ENCODE results near the gene SIGLEC1. TPM values are rescaled to one million over a fixed set of nuclear protein-coding genes. Genes with fewer than 3 reads are reported as not detected.

SIGLEC1 gene
- total and polyA plus RNA-seq, 2 experiments from 2014 or later: not detected

DNA sequence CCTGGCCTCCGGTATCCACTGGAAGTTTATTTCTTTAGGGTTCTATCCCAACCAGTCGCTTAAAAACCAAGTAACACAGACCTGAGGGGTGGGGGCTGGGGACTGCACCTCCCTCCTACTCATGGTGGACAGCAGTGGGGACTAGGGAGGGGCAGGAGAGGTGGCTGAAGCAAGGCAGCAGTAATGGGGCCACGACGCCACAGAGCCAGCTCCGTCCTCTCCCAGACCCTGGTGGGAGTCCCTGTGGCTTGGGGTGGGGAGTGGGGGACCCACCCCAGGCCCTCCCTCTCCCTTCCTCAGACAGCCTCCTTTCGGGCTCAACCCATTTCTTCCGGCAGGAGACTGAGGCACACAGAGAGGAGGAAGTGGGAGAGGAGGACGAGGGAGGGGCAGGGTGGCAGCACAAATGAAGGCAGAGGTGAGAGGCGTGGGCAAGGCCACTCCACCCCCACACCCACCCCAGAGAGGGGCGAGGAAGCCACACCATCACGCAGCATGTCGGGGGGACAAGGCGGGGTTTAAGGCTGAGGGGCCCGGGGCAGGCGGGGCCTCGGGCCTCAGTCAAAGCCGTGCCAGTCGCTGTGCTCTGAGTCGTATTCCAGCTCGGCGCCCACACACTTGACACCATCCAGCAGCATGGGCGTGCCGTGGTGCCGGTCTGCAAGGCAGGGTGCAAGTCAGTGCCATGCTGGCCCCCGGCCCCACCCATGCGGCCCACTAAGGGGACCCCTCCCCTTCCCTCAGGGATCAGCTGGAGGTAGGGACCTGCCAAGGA is 41.3 kb upstream of the SIGLEC1 start:
- Mint-ChIP-seq H3K9me3 (peaks cover 4% of the 10 kb centered on the region; the same call in 1 of the 3 replicates), H3K4me1 (peaks cover 15% of the 10 kb centered on the region), H3K4me3 (no peak overlapping the region), H3K27me3 (ENCODE audit: insufficient read depth, low read depth, poor library complexity) (peaks cover 31% of the 10 kb centered on the region), H3K27ac (no peak overlapping the region), H3K36me3 (ENCODE audit: low read depth) (peaks cover 15% of the 10 kb centered on the region)
- Histone ChIP-seq H3F3A (replicated peaks; ENCODE audit: low read depth) (peaks cover 14% of the 10 kb centered on the region), H3K4me2 (no peak overlapping the region), H3K79me2 (replicated peaks; ENCODE audit: insufficient read depth) (no peaks in the 10 kb centered on the region), H3K4me1 (ENCODE audit: insufficient read depth) (peaks cover 12% of the 10 kb centered on the region; the same call in 1 of the 2 replicates), H3K36me3 (ENCODE audit: insufficient read depth) (peaks cover 7% of the 10 kb centered on the region; the same call in 1 of the 2 replicates), H3K4me3 (no peak overlapping the region), H4K20me1 (replicated peaks; ENCODE audit: insufficient read depth) (peaks cover 16% of the 10 kb centered on the region), H3K27me3 (ENCODE audit: insufficient read depth) (peaks cover 22% of the 10 kb centered on the region), H2AFZ (no peak overlapping the region), H3K9me2 (ENCODE audit: insufficient read depth) (no peaks in the 10 kb centered on the region), H3K27ac (ENCODE audit: low read depth) (no peak overlapping the region)
- TF ChIP-seq EZH2 (IDR thresholded peaks at IDR 0.05; ENCODE audit: low read depth, unreplicated experiment) (no peak), NANOG (IDR thresholded peaks at IDR 0.05; ENCODE audit: borderline replicate concordance) (no peak), ZNF462 (CRISPR knock-in tag; IDR thresholded peaks at IDR 0.05) (no peak), CREB1 (CRISPR knock-in tag; IDR thresholded peaks at IDR 0.05; ENCODE audit: low read depth) (no peak), EZH2phosphoT487 (IDR thresholded peaks at IDR 0.05; ENCODE audit: unreplicated experiment) (no peak), ETS1 (IDR thresholded peaks at IDR 0.05) (no peak), JUNB (IDR thresholded peaks at IDR 0.05; ENCODE audit: unreplicated experiment) (no peak), POLR2AphosphoS5 (IDR thresholded peaks at IDR 0.05; ENCODE audit: low read depth) (no peak), ZNF114 (CRISPR knock-in tag; IDR thresholded peaks at IDR 0.05) (no peak), ZNF331 (CRISPR knock-in tag; IDR thresholded peaks at IDR 0.05; ENCODE audit: low read depth) (no peak), STAT1 (IDR thresholded peaks at IDR 0.05; ENCODE audit: unreplicated experiment) (no peak)
- TF ChIP-seq, protein P1, sequence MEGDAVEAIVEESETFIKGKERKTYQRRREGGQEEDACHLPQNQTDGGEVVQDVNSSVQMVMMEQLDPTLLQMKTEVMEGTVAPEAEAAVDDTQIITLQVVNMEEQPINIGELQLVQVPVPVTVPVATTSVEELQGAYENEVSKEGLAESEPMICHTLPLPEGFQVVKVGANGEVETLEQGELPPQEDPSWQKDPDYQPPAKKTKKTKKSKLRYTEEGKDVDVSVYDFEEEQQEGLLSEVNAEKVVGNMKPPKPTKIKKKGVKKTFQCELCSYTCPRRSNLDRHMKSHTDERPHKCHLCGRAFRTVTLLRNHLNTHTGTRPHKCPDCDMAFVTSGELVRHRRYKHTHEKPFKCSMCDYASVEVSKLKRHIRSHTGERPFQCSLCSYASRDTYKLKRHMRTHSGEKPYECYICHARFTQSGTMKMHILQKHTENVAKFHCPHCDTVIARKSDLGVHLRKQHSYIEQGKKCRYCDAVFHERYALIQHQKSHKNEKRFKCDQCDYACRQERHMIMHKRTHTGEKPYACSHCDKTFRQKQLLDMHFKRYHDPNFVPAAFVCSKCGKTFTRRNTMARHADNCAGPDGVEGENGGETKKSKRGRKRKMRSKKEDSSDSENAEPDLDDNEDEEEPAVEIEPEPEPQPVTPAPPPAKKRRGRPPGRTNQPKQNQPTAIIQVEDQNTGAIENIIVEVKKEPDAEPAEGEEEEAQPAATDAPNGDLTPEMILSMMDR (conservative IDR thresholded peaks at IDR 0.05; ENCODE audit: low read depth in 2 of 2): no peak
- TF ChIP-seq, protein P2, sequence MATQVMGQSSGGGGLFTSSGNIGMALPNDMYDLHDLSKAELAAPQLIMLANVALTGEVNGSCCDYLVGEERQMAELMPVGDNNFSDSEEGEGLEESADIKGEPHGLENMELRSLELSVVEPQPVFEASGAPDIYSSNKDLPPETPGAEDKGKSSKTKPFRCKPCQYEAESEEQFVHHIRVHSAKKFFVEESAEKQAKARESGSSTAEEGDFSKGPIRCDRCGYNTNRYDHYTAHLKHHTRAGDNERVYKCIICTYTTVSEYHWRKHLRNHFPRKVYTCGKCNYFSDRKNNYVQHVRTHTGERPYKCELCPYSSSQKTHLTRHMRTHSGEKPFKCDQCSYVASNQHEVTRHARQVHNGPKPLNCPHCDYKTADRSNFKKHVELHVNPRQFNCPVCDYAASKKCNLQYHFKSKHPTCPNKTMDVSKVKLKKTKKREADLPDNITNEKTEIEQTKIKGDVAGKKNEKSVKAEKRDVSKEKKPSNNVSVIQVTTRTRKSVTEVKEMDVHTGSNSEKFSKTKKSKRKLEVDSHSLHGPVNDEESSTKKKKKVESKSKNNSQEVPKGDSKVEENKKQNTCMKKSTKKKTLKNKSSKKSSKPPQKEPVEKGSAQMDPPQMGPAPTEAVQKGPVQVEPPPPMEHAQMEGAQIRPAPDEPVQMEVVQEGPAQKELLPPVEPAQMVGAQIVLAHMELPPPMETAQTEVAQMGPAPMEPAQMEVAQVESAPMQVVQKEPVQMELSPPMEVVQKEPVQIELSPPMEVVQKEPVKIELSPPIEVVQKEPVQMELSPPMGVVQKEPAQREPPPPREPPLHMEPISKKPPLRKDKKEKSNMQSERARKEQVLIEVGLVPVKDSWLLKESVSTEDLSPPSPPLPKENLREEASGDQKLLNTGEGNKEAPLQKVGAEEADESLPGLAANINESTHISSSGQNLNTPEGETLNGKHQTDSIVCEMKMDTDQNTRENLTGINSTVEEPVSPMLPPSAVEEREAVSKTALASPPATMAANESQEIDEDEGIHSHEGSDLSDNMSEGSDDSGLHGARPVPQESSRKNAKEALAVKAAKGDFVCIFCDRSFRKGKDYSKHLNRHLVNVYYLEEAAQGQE (IDR thresholded peaks at IDR 0.05; ENCODE audit: unreplicated experiment): no peak
- ATAC-seq (no peak), DNase-seq (ENCODE audit: low spot score) (no peak)
